ENCODE results near the gene SCGB1C2.

- no peak for TF ChIP-seq CTCF (IDR thresholded peaks at IDR 0.05)
- TF ChIP-seq POLR2A (IDR thresholded peaks at IDR 0.05): no peak
- TF ChIP-seq POLR2AphosphoS5 (IDR thresholded peaks at IDR 0.05; ENCODE audit: insufficient read depth in 1 of 2, low read depth in 1 of 2): no peak
Measured at GRCh38 chr17:148757-149156, 11.4 kb downstream of the SCGB1C2 start.
